CD4-positive, alpha-beta T cell treated with Interleukin-21 for 1 hour (primary cell): Measurements from ENCODE around the gene ST8SIA6.
"Not testable (repeated sequence)": the region's sequence is repeated elsewhere in the genome, so short reads cannot be mapped to it uniquely, and the experiment has no call there.

Source experiments
- DNase-seq: peaks from one replicate; pipeline ENCODE4 v3.0.0-alpha.2; 2020

The ST8SIA6 gene

DNA sequence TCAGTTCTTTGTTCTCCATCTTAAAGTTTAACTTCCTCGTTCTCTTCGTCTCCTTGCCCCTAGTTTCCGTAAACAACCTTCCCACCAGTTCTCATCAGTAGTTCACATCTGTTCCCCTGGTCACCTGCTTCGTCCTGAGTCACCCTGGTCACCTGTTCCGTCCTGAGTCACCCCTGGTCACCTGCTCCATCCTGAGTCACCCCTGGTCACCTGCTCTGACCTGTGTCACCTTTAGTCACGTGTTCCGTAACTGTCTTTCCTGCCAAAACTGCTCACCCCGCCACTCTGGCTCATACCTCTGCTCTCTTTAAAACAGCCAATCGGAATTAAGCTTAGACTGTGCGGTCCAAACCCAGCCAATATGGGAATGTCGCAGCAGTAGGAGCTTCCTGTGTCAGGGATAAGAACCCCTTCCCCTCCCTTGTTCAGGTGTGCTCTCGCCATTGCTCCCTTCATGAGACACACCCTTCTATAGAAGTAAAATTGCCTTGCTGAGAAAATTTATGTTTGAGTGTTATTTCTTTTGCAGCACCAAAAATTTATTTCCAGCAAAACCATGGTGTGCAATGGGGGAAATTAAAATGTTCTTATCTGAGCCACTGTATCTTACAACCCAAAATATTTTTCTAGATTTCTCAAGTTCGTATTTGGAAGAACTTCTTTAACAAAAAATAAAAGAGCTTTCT lies 114.1 kb downstream of the ST8SIA6 start:
- DNase-seq, result no peak

DNA sequence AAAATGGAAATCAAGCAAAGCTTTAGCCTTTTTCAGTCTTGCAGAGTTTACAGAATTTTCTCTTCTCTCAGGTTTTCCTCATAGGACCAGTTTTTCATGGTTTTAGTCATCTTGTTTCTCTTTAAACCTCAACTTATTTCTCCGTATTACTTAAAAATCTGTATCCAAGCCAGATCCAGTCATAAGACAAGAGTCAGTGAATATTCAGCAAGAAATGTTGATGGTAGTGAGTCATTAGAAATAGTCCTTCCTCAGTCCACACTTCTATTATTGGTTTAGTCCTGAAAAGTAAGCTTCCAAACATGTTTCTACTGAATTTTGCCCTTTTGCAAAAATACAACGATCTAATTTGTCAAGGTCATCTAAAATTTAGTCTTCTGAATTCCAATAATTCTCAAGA lies 119.3 kb downstream of the ST8SIA6 start:
- DNase-seq, result no peak

DNA sequence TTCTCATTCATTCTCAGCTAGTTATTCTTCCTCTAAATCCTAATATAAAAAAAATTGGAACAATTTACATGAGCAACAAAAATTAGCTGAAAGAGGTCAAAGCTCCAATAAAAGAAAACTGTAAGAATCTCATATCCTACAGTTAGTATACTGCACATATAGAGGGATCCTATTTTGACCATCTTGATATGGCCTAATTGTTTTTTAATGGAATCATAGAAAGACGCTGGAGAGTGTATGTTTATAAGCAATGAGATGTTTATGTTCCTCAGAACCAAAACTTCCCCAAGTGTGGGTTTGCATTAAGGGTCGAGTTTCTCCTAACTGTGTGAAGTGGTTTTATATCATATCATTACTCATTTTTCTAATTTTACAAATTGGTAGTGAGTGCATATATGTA lies 123.9 kb downstream of the ST8SIA6 start:
- no peak for DNase-seq

DNA sequence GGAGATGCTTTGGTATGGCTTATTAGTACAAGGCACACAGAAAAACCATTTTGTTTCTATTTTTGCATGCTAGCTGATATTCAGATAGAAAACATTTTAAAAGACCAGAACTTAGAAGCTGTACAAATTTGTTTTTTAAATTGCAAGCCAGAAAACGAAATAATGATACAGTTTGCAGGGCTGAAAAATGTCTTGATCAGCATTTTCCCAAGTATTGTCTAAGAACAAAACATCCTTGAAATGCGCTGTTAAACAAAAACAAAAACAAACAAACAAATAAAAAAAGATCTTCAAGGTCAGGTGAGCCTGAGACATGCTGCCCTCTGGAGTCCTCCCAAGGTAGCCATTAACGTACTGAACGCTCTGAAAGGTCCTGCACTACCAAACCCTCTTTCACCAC lies 128.0 kb downstream of the ST8SIA6 start:
- DNase-seq, result no peak

DNA sequence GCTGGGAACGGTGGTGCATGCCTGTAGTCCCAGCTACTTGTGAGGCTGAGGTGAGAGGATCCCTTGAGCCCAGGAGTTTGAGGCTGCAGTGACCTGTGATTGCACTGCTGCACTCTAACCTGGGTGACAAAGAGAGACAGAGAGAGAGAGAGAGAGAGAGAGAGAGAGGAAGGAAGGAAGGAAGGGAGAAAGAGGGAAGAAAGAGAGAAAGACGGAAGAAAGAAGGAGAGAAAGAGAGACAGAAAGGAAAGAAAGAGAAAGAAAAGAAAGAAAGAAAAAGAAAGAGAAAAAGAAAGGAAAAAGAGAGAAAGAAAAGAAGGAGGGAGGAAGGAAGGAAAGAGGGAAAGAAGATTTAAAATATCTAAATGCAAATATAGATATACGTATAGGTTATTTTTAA lies 132.4 kb downstream of the ST8SIA6 start:
- not testable (repeated sequence) for DNase-seq

DNA sequence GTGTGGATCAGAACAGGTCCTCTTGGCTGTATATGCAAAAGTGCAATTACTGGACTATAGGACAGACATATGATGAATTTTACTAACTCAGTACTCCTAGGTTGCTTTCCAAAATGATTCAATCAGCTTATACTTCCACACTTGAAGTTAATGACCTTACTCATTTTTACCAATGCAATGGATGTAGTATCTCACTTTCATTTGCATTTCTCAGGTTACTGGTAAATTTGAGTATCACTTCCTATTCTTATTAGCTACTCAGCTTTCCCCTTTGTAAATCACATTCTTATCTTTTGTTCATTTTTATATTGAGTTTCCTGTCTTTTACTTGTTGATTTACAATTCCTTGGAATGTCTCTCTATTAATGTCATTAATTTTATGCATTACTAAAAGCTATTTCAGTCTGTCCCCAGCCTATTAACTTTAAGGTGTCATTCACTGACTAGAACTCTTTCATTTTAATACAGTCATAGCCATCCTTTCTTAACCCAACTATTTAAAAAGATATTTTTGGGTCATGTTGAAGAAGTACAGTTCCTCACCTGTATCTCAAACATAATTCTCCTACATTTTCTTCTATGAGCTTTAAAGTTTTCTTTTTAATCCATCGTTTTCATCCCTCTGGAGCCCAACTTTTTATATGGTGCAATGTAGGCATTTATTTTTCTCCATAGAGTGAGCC lies 137.8 kb downstream of the ST8SIA6 start:
- DNase-seq, result no peak

DNA sequence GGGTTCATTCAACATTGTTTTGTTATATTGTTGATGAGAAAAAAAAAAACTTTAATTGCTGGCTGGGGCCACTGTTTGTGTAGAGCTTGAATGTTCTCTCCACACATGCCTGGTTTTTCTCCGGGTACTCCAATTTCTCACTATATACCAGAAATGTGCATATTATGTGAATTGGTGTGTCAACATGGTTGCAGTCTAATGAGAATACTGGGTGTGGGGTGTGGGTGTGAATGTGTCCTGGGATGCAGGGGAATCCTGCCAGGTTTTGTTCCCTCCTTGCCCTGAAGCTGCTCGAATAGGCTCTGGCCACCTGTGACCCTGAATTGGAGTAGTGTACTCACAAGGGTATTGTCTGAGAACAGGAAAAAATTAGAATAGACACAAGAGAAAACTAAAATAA lies 145.0 kb downstream of the ST8SIA6 start:
- no peak for DNase-seq

DNA sequence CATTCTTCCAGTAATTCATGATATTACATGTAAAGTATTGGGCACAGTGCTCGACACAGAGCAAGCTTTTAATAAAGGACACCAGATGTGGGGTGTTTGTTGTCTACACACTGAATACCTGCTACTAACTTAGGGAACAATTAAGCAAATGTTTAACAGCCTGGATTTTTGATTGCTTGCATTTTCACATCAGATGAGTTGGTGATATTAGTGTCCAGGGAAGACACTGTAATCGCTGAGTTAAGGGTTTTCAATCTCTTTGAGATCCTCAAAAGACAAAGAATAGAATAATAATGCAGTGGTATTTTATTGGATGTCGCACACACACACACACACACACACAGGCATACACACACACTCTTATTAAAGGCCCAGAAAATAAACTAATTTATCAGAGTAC lies 147.3 kb downstream of the ST8SIA6 start:
- no peak for DNase-seq

DNA sequence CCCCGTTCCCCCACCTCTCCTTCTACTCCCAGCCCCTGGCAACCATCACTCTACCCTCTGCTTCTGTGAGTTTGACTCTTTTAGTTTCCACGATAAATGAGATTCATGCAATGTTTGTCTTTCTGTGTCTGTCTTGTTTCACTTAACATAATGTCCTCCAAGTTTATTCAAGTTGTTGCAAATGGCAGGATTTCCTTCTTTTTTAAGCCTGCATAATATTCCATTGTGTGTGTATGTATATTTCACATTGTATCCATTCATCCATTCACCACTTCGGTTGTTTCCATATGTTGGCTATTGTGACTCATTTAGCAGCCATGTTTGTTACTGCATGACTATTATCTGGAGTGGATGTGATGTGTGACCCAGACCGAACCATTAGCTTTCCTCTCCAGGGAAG lies 162.0 kb downstream of the ST8SIA6 start:
- no peak for DNase-seq

DNA sequence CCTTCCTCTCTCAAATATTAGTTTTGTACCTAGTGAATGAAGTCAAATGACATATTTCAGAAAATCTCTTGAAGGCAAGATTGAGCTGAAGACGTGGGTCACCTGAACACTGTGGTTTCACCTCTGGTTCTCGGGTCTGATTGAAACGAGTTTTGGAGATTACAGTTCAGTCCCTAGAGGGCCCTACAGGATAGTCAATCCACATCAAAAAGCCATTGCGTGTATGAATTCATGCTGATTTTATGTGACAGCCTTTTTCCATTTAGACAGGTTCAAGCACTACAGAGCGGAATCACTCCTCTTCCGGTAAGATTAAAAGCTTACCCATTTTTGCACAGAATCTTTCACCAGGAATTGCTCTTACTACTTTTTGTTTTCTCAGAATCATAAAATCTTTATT lies 164.2 kb downstream of the ST8SIA6 start:
- DNase-seq, result peak; percentile 31

DNA sequence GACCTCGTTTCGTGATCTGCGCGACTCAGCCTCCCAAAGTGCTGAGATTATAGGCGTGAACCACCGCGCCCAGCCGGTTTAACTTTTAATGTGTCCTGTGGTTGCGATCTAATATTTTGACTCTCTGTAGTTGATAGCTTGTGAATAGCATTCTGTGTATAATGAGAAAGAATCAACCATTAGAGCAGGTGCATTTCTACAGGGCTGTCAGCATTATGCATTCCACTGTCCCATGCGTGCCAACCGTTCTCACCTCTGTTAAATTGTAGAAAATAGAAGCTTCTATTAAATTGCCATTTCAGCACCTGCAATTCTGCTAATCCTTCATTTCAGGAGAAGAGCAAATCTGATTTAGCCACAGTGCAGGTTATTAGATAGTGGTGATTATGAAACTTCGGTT lies 164.6 kb downstream of the ST8SIA6 start:
- DNase-seq, result no peak

DNA sequence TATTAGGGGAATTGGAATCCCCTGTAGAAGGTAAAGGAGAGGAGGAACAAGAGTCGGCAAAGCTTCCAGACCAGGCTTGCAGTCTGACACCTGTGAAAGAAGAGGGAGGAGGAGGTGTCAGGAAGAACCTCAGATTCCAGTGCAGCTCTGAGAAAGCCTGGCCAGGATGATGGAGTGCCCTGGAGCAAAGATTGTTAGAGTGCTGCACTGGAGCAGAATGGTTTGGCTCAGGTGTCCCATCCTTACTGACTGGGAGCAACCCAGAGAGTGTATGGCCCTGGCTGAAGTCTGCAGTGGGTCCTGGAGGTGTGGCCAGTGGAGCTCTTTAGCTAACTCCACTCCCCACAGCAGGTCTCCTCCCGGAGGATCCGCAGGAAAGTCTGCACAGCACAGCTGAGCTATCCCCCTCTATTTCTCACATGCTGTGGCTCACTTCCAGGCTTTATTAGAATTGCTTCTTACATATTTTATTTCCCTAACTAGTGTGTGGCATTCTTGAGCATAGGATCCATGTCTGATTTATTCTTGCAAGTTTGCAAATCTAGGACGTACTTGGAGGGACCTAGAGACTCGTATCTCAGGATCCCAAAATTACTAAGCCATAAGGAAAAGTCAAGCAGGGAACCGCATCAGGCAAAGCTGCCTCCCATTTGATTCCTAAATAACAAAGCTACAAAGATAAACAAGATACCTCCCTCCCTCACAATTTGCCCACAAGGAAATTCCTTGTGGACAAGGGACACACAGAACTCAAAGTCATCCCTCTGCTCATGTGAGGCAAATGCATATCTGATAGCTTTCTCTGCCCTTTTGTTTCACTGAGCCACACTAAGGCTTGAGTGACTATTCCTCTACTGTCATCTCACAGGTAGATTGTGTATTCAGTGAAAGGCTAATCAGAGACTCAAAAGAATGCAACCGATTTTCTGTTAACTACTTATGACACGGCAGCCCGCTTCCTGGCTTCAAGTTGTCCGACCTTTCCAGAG lies 167.5 kb downstream of the ST8SIA6 start:
- DNase-seq, result no peak

DNA sequence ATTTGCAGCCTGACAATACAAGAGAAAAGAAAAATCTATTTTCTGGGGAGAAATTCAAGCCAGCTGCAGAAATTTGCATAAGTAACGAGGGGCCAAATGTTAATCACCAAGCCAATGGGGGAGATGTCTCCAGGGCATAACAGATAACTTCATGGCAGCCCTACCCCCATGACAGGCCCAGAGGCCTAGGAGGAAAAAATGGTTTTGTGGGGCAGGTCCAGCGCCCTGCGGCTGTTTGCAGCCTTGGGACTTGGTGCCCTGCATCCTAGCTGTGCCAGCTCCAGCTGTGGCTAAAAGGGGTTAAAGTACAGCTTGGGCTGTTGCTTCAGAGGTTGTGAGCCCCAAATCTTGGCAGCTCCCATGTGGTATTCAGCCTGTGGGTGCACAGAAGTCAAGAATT lies 172.1 kb downstream of the ST8SIA6 start:
- DNase-seq, result no peak

DNA sequence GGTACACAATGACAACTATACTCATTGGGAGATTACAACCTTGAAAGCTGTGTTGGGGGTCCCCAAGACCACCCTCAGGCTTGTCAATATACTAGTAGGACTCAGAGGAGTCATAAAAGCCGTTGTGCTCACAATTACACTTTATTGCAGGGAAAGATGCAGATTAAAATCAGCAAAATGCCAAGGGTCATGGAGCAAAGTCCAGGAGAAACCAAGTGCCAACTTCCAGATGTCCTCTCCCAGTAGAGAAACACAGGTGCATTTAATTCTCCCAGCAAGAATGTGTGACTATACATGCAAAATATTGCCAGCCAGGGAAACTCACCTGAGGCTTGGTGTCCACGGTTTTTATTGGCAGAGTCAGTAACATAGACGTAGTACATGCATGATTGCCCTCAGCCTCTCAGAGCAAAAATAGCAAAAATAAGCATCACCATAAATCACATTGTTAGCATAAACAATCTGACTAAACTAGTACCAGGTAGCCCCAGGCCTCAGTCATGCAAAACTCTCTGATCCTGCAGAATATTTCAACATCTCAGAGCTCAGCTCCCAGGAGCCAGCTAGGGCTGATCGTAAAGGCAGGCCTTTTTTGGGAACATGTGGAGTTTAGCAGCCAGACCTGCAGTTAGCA lies 175.7 kb downstream of the ST8SIA6 start:
- DNase-seq, result no peak

DNA sequence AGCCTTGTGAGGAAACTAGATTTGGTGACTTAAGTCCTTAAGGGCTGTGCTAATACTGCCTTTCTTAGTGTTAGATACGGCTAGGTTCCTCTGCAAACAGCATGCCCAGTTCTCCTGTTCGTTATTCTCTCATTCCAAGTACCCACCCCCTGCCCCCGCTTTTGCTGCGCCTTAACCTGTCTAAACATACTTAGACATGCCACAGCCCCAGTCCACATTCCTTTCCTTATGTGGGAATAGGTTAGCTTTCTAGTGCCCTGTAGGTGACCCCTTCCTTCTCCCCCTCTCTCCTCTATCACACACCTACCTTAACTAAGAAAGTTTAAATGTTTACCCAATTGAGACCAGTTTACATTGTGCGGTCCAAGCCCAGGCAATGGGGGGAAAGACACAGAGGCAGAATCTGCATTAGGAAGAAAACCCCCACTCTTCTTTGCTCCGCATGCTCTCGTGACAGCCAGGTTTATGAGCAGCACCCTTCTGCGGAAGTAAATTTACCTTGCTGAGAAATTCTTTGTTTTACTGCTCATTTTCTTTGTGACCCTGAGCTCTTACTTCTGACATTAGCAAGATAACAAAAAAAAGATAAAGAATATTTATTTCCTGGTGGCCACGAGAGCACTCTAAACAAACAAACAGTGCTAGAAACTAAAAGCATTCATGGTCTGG lies 177.5 kb downstream of the ST8SIA6 start:
- DNase-seq, result no peak

DNA sequence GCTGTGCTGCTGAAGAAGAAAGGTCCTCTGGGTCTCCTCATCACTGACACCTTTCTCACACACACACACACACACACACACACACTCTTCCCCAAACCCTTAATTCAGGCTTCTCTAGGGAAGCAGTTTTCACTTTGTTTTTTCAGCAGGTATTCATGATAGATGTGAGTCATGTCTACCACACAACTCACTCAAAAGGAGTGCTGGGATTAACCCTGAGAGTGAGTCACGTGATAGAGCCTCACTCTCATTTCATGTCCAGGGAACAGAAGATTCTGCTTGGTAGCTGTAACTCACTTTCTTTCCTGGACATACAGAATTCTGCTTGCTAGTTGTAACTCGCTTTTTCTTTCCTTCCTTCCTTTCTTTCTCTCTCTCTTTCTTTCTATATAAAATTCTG lies 181.0 kb downstream of the ST8SIA6 start:
- DNase-seq, result no peak

DNA sequence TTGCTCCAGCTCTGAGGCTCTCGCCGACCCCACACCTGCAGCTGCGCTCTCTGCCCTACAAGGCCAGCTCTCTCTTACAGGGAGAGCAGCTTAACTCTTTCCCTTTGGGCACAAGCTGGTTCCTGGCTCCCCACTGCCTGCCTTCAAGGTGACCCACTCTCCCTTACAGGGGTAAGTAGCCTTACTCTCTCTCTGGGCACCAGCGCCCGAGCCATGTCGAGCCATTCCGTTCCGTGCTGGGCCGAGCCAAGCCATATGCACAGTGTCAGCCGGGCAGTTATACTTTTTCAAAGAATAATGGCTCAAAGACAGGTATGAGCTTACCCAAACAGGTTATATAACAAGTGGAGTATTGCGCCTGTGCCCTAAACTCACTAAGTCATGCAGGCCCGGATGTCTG lies 181.7 kb downstream of the ST8SIA6 start:
- DNase-seq, result no peak
